K562 (cell line): Measurements from ENCODE around the gene SOAT2. TPM values are rescaled to one million over a fixed set of nuclear protein-coding genes. Genes with fewer than 3 reads are reported as not detected.
A peak's percentile ranks its signal among the peaks of the same experiment; 100 is the strongest.

ENCODE experiments used
- ATAC-seq: fragments of 200-7000 bp; cut with Tn5 transposase; 3 replicates; pipeline ENCODE4 v1.9.1; 2020; ENCODE audit warnings: moderate library complexity
- BruUV-seq: library from RNA; stranded (reverse); fragments of 400-500 nt; replicated peaks from 2 replicates; lab custom pipeline; 2021; lab: Mats Ljungman, UMichigan
- CTCF ChIA-PET: fragments of 300-600 bp; formaldehyde crosslinking; extraction: SDS; loops from one replicate; lab custom pipeline; 2021; ENCODE audit warnings: low intra/inter-chr PET ratio; lab: Yijun Ruan, JAX
- POLR2A ChIA-PET: fragments of 300-600, 350-650 bp; sonication (Branson Sonifier 250); formaldehyde crosslinking; extraction: SDS; loops from one replicate; lab custom pipeline; 2021; ENCODE audit warnings: antibody characterized with exemption, inconsistent platforms; lab: Yijun Ruan, JAX
- DNase-seq, 4 experiments: peaks; one replicate each; pipeline versions ENCODE4 v3.0.0 to v3.0.0-alpha.2; 2011 to 2018; ENCODE audit warnings: low spot score in 3 of 4, mixed read lengths in 3 of 4; ENCODE audit errors: extremely low read depth in 1 of 4
- FAIRE-seq: peaks from 2 replicates; lab custom pipeline; 2011; peaks lifted over from hg19 to GRCh38; lab: Jason Lieb, UNC
- H2AFZ ChIP-seq: 2 replicates; pipeline ENCODE4 v1.6.0; 2011; ENCODE audit warnings: low read depth, low read length, control low read depth, inconsistent platforms
- H3K27ac ChIP-seq: fragments of 200-600 bp; 3 replicates; pipeline ENCODE4 v1.8.0; 2011; ENCODE audit warnings: low read depth, mild to moderate bottlenecking, control low read depth, inconsistent platforms, low read length, moderate library complexity, mixed read lengths; ENCODE audit errors: extremely low read depth
- H3K27me3 ChIP-seq, 2 experiments: fragments of 300-600 bp in 1 of 2; 2 replicates in 1 of 2; 3 replicates in 1 of 2; pipeline versions ENCODE4 v1.6.0 to v1.8.0; 2011; ENCODE audit warnings: inconsistent platforms in 2 of 2, low read length in 2 of 2, mild to moderate bottlenecking in 1 of 2, mixed read lengths in 1 of 2, moderate library complexity in 1 of 2; ENCODE audit not compliant: control insufficient read depth in 2 of 2, insufficient read depth in 2 of 2
- H3K36me3 ChIP-seq: fragments of 300-600 bp; 3 replicates; pipeline ENCODE4 v1.8.0; 2011; ENCODE audit warnings: mild to moderate bottlenecking, low read length, inconsistent platforms; ENCODE audit not compliant: control insufficient read depth, insufficient read depth
- H3K4me1 ChIP-seq, 2 experiments: fragments of 200-600 bp in 1 of 2; replicated peaks in 1 of 2; 2 replicates in 1 of 2; 3 replicates in 1 of 2; pipeline versions ENCODE4 v1.5.1 to v1.8.0; 2011; ENCODE audit warnings: inconsistent platforms in 2 of 2, low read length in 2 of 2, mild to moderate bottlenecking in 1 of 2, mixed read lengths in 1 of 2, moderate library complexity in 1 of 2; ENCODE audit not compliant: control insufficient read depth in 2 of 2, insufficient read depth in 2 of 2
- H3K4me2 ChIP-seq: 2 replicates; pipeline ENCODE4 v1.6.1; 2011; ENCODE audit warnings: low read length, control low read depth, inconsistent platforms, mixed read lengths; ENCODE audit not compliant: insufficient read depth
- H3K4me3 ChIP-seq: fragments of 200-600 bp; sonication (generic), shearing (Covaris generic); 2 replicates; pipeline ENCODE4 v1.5.1; 2016; ENCODE audit warnings: control low read depth, inconsistent platforms
- H3K79me2 ChIP-seq: fragments of 200-600 bp; 3 replicates; pipeline ENCODE4 v1.8.0; 2011; ENCODE audit warnings: low read length, inconsistent platforms; ENCODE audit not compliant: control insufficient read depth, insufficient read depth
- H3K9ac ChIP-seq, 2 experiments: 2 replicates each; pipeline versions ENCODE4 v1.6.0 to v1.6.1; 2011; ENCODE audit warnings: low read depth in 2 of 2, low read length in 2 of 2, control low read depth in 1 of 2, inconsistent platforms in 1 of 2, mild to moderate bottlenecking in 1 of 2, mixed read lengths in 1 of 2; ENCODE audit not compliant: insufficient read depth in 1 of 2
- H3K9me1 ChIP-seq: one replicate; pipeline ENCODE4 v1.6.0; 2011; ENCODE audit warnings: inconsistent platforms, mild to moderate bottlenecking, low read length, moderate library complexity; ENCODE audit not compliant: control insufficient read depth, insufficient read depth
- H3K9me3 ChIP-seq: replicated peaks from 2 replicates; pipeline ENCODE4 v1.5.1; 2011; ENCODE audit warnings: low read depth, low read length, inconsistent platforms; ENCODE audit not compliant: control insufficient read depth, insufficient read depth
- H4K20me1 ChIP-seq: replicated peaks from 2 replicates; pipeline ENCODE4 v1.6.1; 2011; ENCODE audit warnings: low read length, inconsistent platforms, mixed read lengths; ENCODE audit not compliant: control insufficient read depth, insufficient read depth
- CEBPG ChIP-seq, 3 experiments: fragments of 200-800 bp in 1 of 3; sonication (Bioruptor generic) in 1 of 3; sonication (generic) in 1 of 3; formaldehyde crosslinking in 1 of 3; IDR thresholded peaks in 2 of 3; conservative IDR thresholded peaks in 1 of 3; 2 replicates each; pipeline versions ENCODE4 v1.6.1 to v1.8.0; 2016 to 2022; ENCODE audit warnings: missing compliant biosample characterization in 2 of 3, missing genetic modification characterization in 2 of 3, mild to moderate bottlenecking in 1 of 3, missing genetic modification reagents in 1 of 3
- HDAC6 ChIP-seq: IDR thresholded peaks from 2 replicates; pipeline ENCODE4 v1.6.1; 2012; ENCODE audit warnings: low read depth, mild to moderate bottlenecking, control low read depth, inconsistent platforms, low read length, moderate library complexity
- NKRF ChIP-seq: fragments of 450-650 bp; IDR thresholded peaks from 2 replicates; pipeline ENCODE4 v1.6.1; 2016; ENCODE audit warnings: borderline replicate concordance
- PCBP2 ChIP-seq: fragments of 200-400 bp; formaldehyde crosslinking; IDR thresholded peaks from 2 replicates; pipeline ENCODE4 v1.6.1; 2018; ENCODE audit warnings: low read length, low read depth, mild to moderate bottlenecking, moderate library complexity; ENCODE audit not compliant: poor library complexity, severe bottlenecking
- RNF219 ChIP-seq: fragments of 250-450 bp; sonication (Bioruptor Pico); IDR thresholded peaks from 2 replicates; pipeline ENCODE4 v1.5.0; 2022; ENCODE audit warnings: mild to moderate bottlenecking
- SIN3B ChIP-seq: fragments of 450-650 bp; IDR thresholded peaks from 2 replicates; pipeline ENCODE4 v1.6.1; 2017; ENCODE audit warnings: low read depth, mild to moderate bottlenecking, moderate library complexity
- SMARCA4 ChIP-seq: fragments of 450-650 bp; IDR thresholded peaks from 2 replicates; pipeline ENCODE4 v1.6.1; 2016
- SPI1 ChIP-seq: IDR thresholded peaks from 2 replicates; pipeline ENCODE4 v1.6.1; 2011; ENCODE audit warnings: low read depth, low read length, control low read depth, borderline replicate concordance
- SREBF1 ChIP-seq: fragments of 150-350 bp; IDR thresholded peaks from 2 replicates; pipeline ENCODE4 v1.6.1; 2014; ENCODE audit warnings: antibody characterized with exemption, low read depth, low read length, borderline replicate concordance
- TCF7L2 ChIP-seq: fragments of 150-350 bp; IDR thresholded peaks from 2 replicates; pipeline ENCODE4 v1.6.1; 2016; ENCODE audit warnings: low read depth, mild to moderate bottlenecking, low read length, moderate library complexity
- TEAD1 ChIP-seq, 2 experiments: fragments of 450-650 bp in 1 of 2; sonication (generic) in 1 of 2; formaldehyde crosslinking; IDR thresholded peaks; 2 replicates each; pipeline versions ENCODE4 v1.4.0 to v1.8.0; 2020 to 2022; ENCODE audit warnings: mild to moderate bottlenecking in 2 of 2, missing genetic modification reagents in 1 of 2
- ZBTB26 ChIP-seq: fragments of 450-650 bp; formaldehyde crosslinking; IDR thresholded peaks from 2 replicates; pipeline ENCODE4 v1.4.0; 2022; ENCODE audit warnings: missing genetic modification characterization
- ZBTB34 ChIP-seq: fragments of 250-450 bp; sonication (Bioruptor Pico); IDR thresholded peaks from 2 replicates; pipeline ENCODE4 v1.8.0; 2021; ENCODE audit warnings: mild to moderate bottlenecking, moderate library complexity
- ZNF699 ChIP-seq: fragments of 250-450 bp; sonication (Bioruptor Pico); IDR thresholded peaks from 2 replicates; pipeline ENCODE4 v1.8.0; 2021; ENCODE audit warnings: mild to moderate bottlenecking, moderate library complexity; ENCODE audit not compliant: insufficient replicate concordance
- ZNF766 ChIP-seq: fragments of 200-800 bp; sonication (Bioruptor generic); conservative IDR thresholded peaks from 2 replicates; pipeline ENCODE4 v1.6.1; 2016; ENCODE audit warnings: missing genetic modification characterization, missing compliant biosample characterization
- WGBS: fragments of 100-300 bp; shearing (Covaris generic); methylation state at CpG from one replicate; pipeline ENCODE4 v1.1.6; 2016; ENCODE audit warnings: low coverage, mixed read lengths; ENCODE audit not compliant: insufficient coverage; ENCODE audit errors: missing lambda C conversion rate; 5-methylcytosine and 5-hydroxymethylcytosine counted together
- in situ Hi-C: fragments of 300-500 bp; cut with MboI; formaldehyde crosslinking; loops from 4 replicates; pipeline ENCODE4 v1.15.0; 2018; ENCODE audit warnings: inconsistent platforms, mixed read lengths
- intact Hi-C: fragments of 100-400 bp; cut with micrococcal nuclease; formaldehyde crosslinking; loops from 2 replicates; pipeline ENCODE4 v1.14.2; 2022
- polyA plus RNA-seq, 8 experiments: library from polyadenylated mRNA; depleted of rRNA in 4 of 8; stranded (reverse) in 5 of 8; unstranded in 3 of 8; fragments of >200 nt; fragmentation: Nextera tagmentation in 2 of 8; fragmentation: Illumina TruSeq in 1 of 8; extraction: Ambion mirVana in 2 of 8; extraction: Trizol in 1 of 8; gene quantifications; 2 replicates each; pipeline versions ENCODE4 v1.2.1 to v1.2.3, GENCODE V29; 2011 to 2014; ENCODE audit warnings: inconsistent platforms in 1 of 8, missing spikeins in 1 of 8
- total RNA-seq, 7 experiments: library from RNA; depleted of rRNA in 6 of 7; stranded (reverse); fragments of >200 nt in 6 of 7; fragmentation: Illumina TruSeq in 2 of 7; extraction: Trizol in 2 of 7; gene quantifications; 2 replicates each; pipeline versions ENCODE4 v1.2.1 to v1.2.3, GENCODE V29; 2011 to 2021; ENCODE audit warnings: low replicate concordance in 1 of 7

SOAT2 gene
- total and polyA plus RNA-seq, 9 of the 15 experiments (the other 6 are each of a cell fraction or from before 2014, with no cell fraction given) = 0.04 TPM; not detected in 8

- no peaks in the 10 kb centered on the region for H3K9me3 ChIP-seq
- CTCF ChIA-PET = no interaction called here
- no peaks in the 10 kb centered on the region for H4K20me1 ChIP-seq
- H3K79me2 ChIP-seq = peaks cover 8% of the 10 kb centered on the region; the same call in 2 of the 3 replicates
- no peak overlapping the region for H2AFZ ChIP-seq
- intact Hi-C loops (no loop called here), in situ Hi-C loops (no loop called here)
- no peaks in the 10 kb centered on the region for H3K9me1 ChIP-seq
- no peaks in the 10 kb centered on the region for H3K27me3 ChIP-seq
- no TSS peak for BruUV-seq
- H3K4me2 ChIP-seq = no peak overlapping the region
- H3K9ac ChIP-seq = peak overlapping the region in 1 of 2 experiments; percentile 50; a peak in 1 of 4 replicates
- DNase-seq (no peak), FAIRE-seq (no peak), ATAC-seq (no peak)
- WGBS = 93% methylated on average over 8 of the region's 8 CpGs
- H3K36me3 ChIP-seq = peaks cover 14% of the 10 kb centered on the region; the same call in 2 of the 3 replicates
- TF ChIP-seq SIN3B (no peak), SPI1 (no peak), NKRF (no peak), PCBP2 (no peak), HDAC6 (no peak), CEBPG (CRISPR knock-in tag; IDR thresholded peaks at IDR 0.05) (no peak), CEBPG (tag; conservative IDR thresholded peaks at IDR 0.05 in 1 of 2, IDR thresholded peaks at IDR 0.05 in 1 of 2) (no peak), TCF7L2 (no peak), SREBF1 (no peak), ZBTB34 (CRISPR knock-in tag) (no peak), ZNF766 (CRISPR knock-in tag) (no peak), SMARCA4 (no peak), RNF219 (CRISPR knock-in tag) (no peak), ZNF699 (CRISPR knock-in tag) (no peak), ZBTB26 (CRISPR knock-in tag) (no peak), TEAD1 (CRISPR knock-in tag; IDR thresholded peaks at IDR 0.05) (no peak)
- POLR2A ChIA-PET = no interaction called here
- H3K27ac ChIP-seq = no peak overlapping the region
- H3K4me1 ChIP-seq = peaks cover 17 to 30% of the 10 kb centered on the region in 2 experiments
- H3K4me3 ChIP-seq = no peak overlapping the region
Measured at GRCh38 chr12:53077030-53077429, 26.3 kb upstream of the SOAT2 start.
